NCI-H510A (cell line): Measurements from ENCODE around the gene PSMD6.

Source experiments
- DNase-seq: peaks from one replicate; lab custom pipeline; 2025; lab: John Stamatoyannopoulos, UW

Gene PSMD6

GRCh38 chr3:64023187-64023860 lies at the start of gene PSMD6:
Gene PSMD6 (minus strand): TSS chr3:64023494. CDS start chr3:64023419, 75 bp downstream.
- DNase-seq, result peak; percentile 39

- no peak for DNase-seq
Measured at GRCh38 chr3:64072126-64072525, 48.8 kb upstream of the PSMD6 start.

GRCh38 chr3:64070704-64071103 lies 47.4 kb upstream of the PSMD6 start:
- DNase-seq, result no peak

GRCh38 chr3:64067506-64068346 lies 44.4 kb upstream of the PSMD6 start:
- DNase-seq, result no peak

- no peak for DNase-seq
Measured at GRCh38 chr3:64064804-64065203, 41.5 kb upstream of the PSMD6 start.

- no peak for DNase-seq
Measured at GRCh38 chr3:64063983-64064438, 40.7 kb upstream of the PSMD6 start.

GRCh38 chr3:64063207-64063982 lies 40.1 kb upstream of the PSMD6 start:
- DNase-seq, result no peak

GRCh38 chr3:64061628-64062027 lies 38.3 kb upstream of the PSMD6 start:
- no peak for DNase-seq

GRCh38 chr3:64059484-64060175 lies 36.3 kb upstream of the PSMD6 start:
- DNase-seq, result no peak

GRCh38 chr3:64058566-64058965 lies 35.3 kb upstream of the PSMD6 start:
- DNase-seq, result no peak

- no peak for DNase-seq
Measured at GRCh38 chr3:64057231-64057630, 33.9 kb upstream of the PSMD6 start.

GRCh38 chr3:64056606-64057180 lies 33.4 kb upstream of the PSMD6 start:
- DNase-seq, result no peak

- DNase-seq, result no peak
Measured at GRCh38 chr3:64055076-64055475, 31.8 kb upstream of the PSMD6 start.

- no peak for DNase-seq
Measured at GRCh38 chr3:64054488-64054887, 31.2 kb upstream of the PSMD6 start.

GRCh38 chr3:64053581-64053980 lies 30.3 kb upstream of the PSMD6 start:
- DNase-seq, result no peak

GRCh38 chr3:64053117-64053516 lies 29.8 kb upstream of the PSMD6 start:
- no peak for DNase-seq

GRCh38 chr3:64049832-64050231 lies 26.5 kb upstream of the PSMD6 start:
- DNase-seq, result no peak

GRCh38 chr3:64049136-64049535 lies 25.8 kb upstream of the PSMD6 start:
- no peak for DNase-seq

GRCh38 chr3:64048631-64049061 lies 25.4 kb upstream of the PSMD6 start:
- DNase-seq, result no peak

GRCh38 chr3:64047787-64048186 lies 24.5 kb upstream of the PSMD6 start:
- DNase-seq, result no peak

- DNase-seq, result no peak
Measured at GRCh38 chr3:64046996-64047594, 23.8 kb upstream of the PSMD6 start.
